NCI-H748 (cell line): ENCODE results near the gene OR52B6.
"Not testable (repeated sequence)": the region's sequence is repeated elsewhere in the genome, so short reads cannot be mapped to it uniquely, and the experiment has no call there.

ENCODE experiments used
- DNase-seq: peaks from one replicate; lab custom pipeline; 2025; ENCODE audit not compliant: unreplicated experiment; lab: John Stamatoyannopoulos, UW

OR52B6 gene

GRCh38 chr11:5580577-5580976 is at the start of gene OR52B6:
Gene OR52B6, plus strand, starts transcription at chr11:5580877. Its CDS starts 0 bp downstream, at chr11:5580877.
- DNase-seq = no peak

GRCh38 chr11:5531053-5531831 is 49.4 kb upstream of the OR52B6 start:
- DNase-seq = no peak

GRCh38 chr11:5534046-5534445 is 46.6 kb upstream of the OR52B6 start:
- DNase-seq = no peak

- DNase-seq = no peak
Observed at GRCh38 chr11:5536482-5536881, 44.2 kb upstream of the OR52B6 start.

GRCh38 chr11:5541427-5541826 is 39.2 kb upstream of the OR52B6 start:
- DNase-seq = no peak

- DNase-seq = no peak
Observed at GRCh38 chr11:5546457-5546856, 34.2 kb upstream of the OR52B6 start.

- DNase-seq = no peak
Observed at GRCh38 chr11:5547982-5548381, 32.7 kb upstream of the OR52B6 start.

- no peak for DNase-seq
Observed at GRCh38 chr11:5548440-5548839, 32.2 kb upstream of the OR52B6 start, which contains the start of gene OR52H1. Gene OR52H1, minus strand, starts transcription at chr11:5548540. Its CDS starts 3,035 bp downstream, at chr11:5545505.

- DNase-seq = no peak
Observed at GRCh38 chr11:5550440-5551095, 30.1 kb upstream of the OR52B6 start.

- no peak for DNase-seq
Observed at GRCh38 chr11:5553343-5553742, 27.3 kb upstream of the OR52B6 start.

- no peak for DNase-seq
Observed at GRCh38 chr11:5556596-5557188, 24.0 kb upstream of the OR52B6 start.

- no peak for DNase-seq
Observed at GRCh38 chr11:5557751-5558150, 22.9 kb upstream of the OR52B6 start.

- no peak for DNase-seq
Observed at GRCh38 chr11:5564259-5565019, 16.2 kb upstream of the OR52B6 start.

- DNase-seq = no peak
Observed at GRCh38 chr11:5574654-5575053, 6.0 kb upstream of the OR52B6 start.

- peak; percentile 4 for DNase-seq
Observed at GRCh38 chr11:5575152-5575551, 5.5 kb upstream of the OR52B6 start.

GRCh38 chr11:5577101-5577500 is 3.6 kb upstream of the OR52B6 start:
- DNase-seq = no peak

- DNase-seq = no peak
Observed at GRCh38 chr11:5581014-5581413, 337 bp downstream of the OR52B6 start.

GRCh38 chr11:5584458-5584857 is 3.8 kb downstream of the OR52B6 start:
- not testable (repeated sequence) for DNase-seq

GRCh38 chr11:5589906-5590305 is 9.2 kb downstream of the OR52B6 start:
- not testable (repeated sequence) for DNase-seq

- DNase-seq = no peak
Observed at GRCh38 chr11:5591613-5592012, 10.9 kb downstream of the OR52B6 start.

- no peak for DNase-seq
Observed at GRCh38 chr11:5592615-5593014, 11.9 kb downstream of the OR52B6 start.
